ENCODE results near the gene PRDX4. TPM values are rescaled to one million over a fixed set of nuclear protein-coding genes. Genes with fewer than 3 reads are reported as not detected.
A peak's percentile ranks its signal among the peaks of the same experiment; 100 is the strongest.

The PRDX4 gene
- 126 to 142 TPM (median 135 TPM) in 3 replicates for total RNA-seq (2021)
- percentile 82 among the genes with signal in this experiment for Bru-seq, nascent RNA
- long read RNA-seq, experiment 1, transcript PRDX4-202 (7 exons, 1,005 nt), result major isoform, 386 of 405 reads
- long read RNA-seq, experiment 1, partial matches to known transcripts, result 7 of 405 reads
- long read RNA-seq, experiment 1, other reads (novel, unspliced or antisense), result 12 of 405 reads
- long read RNA-seq, experiment 2, transcript PRDX4-202 (7 exons, 1,005 nt), result major isoform, 159 of 241 reads
- long read RNA-seq, experiment 2, partial matches to known transcripts, result 24 of 241 reads
- long read RNA-seq, experiment 2, other reads (novel, unspliced or antisense), result 58 of 241 reads
- long read RNA-seq, experiment 3, transcript PRDX4-202 (7 exons, 1,005 nt), result major isoform, 749 of 770 reads
- long read RNA-seq, experiment 3, partial matches to known transcripts, result 0 of 770 reads
- long read RNA-seq, experiment 3, other reads (novel, unspliced or antisense), result 20 of 770 reads

DNA sequence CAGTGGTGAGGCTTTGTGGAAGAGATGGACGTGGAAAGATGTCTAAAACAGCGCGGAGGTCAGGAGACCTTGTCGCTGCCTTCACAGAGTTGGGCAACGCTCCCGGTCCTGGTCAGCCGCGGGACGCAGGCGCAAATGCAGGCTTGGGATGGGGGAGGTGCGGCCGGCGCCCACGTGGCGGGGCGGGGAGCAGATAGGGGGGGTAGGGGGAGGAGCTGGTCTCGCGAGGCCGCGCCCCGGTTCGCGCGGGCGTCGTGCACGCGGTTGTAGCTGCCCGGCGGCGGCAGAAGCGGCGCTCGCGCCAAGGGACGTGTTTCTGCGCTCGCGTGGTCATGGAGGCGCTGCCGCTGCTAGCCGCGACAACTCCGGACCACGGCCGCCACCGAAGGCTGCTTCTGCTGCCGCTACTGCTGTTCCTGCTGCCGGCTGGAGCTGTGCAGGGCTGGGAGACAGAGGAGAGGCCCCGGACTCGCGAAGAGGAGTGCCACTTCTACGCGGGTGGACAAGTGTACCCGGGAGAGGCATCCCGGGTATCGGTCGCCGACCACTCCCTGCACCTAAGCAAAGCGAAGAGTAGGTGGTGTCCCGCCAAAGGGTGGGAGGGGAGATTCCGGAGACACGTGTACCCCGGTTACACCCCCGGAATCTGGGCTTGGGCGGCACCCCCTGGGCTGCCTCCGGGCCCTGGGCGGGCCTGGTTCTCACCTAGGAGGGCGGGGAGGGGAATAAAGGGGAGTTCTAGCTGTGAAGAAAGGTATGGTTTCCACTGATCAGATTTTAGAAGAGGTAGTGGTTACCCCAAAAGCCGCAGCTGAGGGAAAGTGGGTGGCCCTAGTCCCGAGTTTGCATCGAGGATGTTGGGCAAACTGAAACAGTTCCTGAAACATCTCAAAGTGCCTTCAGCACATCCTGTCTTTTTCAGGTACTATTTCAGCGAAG, at the start of gene PRDX4:
PRDX4 (plus strand) TSS at position 255 of the 939 bp plus-strand sequence; CDS start at position 333, 78 bp downstream.
- H3K36me3 Mint-ChIP-seq, result peaks cover 15% of the 10 kb centered on the region
- H3K27me3 Mint-ChIP-seq (ENCODE audit: low read depth), result no peaks in the 10 kb centered on the region
- ATAC-seq (peak; percentile 85), DNase-seq (ENCODE audit: low spot score) (peak; percentile 75)
- H3K9me3 Mint-ChIP-seq, result no peaks in the 10 kb centered on the region
- TF ChIP-seq, protein P1, sequence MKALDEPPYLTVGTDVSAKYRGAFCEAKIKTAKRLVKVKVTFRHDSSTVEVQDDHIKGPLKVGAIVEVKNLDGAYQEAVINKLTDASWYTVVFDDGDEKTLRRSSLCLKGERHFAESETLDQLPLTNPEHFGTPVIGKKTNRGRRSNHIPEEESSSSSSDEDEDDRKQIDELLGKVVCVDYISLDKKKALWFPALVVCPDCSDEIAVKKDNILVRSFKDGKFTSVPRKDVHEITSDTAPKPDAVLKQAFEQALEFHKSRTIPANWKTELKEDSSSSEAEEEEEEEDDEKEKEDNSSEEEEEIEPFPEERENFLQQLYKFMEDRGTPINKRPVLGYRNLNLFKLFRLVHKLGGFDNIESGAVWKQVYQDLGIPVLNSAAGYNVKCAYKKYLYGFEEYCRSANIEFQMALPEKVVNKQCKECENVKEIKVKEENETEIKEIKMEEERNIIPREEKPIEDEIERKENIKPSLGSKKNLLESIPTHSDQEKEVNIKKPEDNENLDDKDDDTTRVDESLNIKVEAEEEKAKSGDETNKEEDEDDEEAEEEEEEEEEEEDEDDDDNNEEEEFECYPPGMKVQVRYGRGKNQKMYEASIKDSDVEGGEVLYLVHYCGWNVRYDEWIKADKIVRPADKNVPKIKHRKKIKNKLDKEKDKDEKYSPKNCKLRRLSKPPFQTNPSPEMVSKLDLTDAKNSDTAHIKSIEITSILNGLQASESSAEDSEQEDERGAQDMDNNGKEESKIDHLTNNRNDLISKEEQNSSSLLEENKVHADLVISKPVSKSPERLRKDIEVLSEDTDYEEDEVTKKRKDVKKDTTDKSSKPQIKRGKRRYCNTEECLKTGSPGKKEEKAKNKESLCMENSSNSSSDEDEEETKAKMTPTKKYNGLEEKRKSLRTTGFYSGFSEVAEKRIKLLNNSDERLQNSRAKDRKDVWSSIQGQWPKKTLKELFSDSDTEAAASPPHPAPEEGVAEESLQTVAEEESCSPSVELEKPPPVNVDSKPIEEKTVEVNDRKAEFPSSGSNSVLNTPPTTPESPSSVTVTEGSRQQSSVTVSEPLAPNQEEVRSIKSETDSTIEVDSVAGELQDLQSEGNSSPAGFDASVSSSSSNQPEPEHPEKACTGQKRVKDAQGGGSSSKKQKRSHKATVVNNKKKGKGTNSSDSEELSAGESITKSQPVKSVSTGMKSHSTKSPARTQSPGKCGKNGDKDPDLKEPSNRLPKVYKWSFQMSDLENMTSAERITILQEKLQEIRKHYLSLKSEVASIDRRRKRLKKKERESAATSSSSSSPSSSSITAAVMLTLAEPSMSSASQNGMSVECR (CRISPR knock-in tag; IDR thresholded peaks at IDR 0.05; ENCODE audit: borderline replicate concordance), result 0 out of 2 replicates have a peak, but pooled peaks have one; percentile 64
- TF ChIP-seq, protein P2, sequence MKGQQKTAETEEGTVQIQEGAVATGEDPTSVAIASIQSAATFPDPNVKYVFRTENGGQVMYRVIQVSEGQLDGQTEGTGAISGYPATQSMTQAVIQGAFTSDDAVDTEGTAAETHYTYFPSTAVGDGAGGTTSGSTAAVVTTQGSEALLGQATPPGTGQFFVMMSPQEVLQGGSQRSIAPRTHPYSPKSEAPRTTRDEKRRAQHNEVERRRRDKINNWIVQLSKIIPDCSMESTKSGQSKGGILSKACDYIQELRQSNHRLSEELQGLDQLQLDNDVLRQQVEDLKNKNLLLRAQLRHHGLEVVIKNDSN (CRISPR knock-in tag; IDR thresholded peaks at IDR 0.05), result peak; percentile 70
- TF ChIP-seq, protein P3, sequence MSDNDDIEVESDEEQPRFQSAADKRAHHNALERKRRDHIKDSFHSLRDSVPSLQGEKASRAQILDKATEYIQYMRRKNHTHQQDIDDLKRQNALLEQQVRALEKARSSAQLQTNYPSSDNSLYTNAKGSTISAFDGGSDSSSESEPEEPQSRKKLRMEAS (CRISPR knock-in tag; IDR thresholded peaks at IDR 0.05), result peak; percentile 88
- TF ChIP-seq ATF1 (CRISPR knock-in tag; IDR thresholded peaks at IDR 0.05), result peak; percentile 64; the same call in 1 of the 2 replicates
- TF ChIP-seq CREM (CRISPR knock-in tag; IDR thresholded peaks at IDR 0.05), result no peak
- 0 out of 2 replicates have a peak, but pooled peaks have one; percentile 23 for TF ChIP-seq FOXK1 (CRISPR knock-in tag; IDR thresholded peaks at IDR 0.05)
- TF ChIP-seq TP53 (CRISPR knock-in tag; IDR thresholded peaks at IDR 0.05), result no peak; the same call in 1 of the 2 replicates
- TF ChIP-seq, protein P4, sequence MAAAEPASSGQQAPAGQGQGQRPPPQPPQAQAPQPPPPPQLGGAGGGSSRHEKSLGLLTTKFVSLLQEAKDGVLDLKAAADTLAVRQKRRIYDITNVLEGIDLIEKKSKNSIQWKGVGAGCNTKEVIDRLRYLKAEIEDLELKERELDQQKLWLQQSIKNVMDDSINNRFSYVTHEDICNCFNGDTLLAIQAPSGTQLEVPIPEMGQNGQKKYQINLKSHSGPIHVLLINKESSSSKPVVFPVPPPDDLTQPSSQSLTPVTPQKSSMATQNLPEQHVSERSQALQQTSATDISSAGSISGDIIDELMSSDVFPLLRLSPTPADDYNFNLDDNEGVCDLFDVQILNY (CRISPR knock-in tag; IDR thresholded peaks at IDR 0.05), result 0 out of 2 replicates have a peak, but pooled peaks have one; percentile 59
- TF ChIP-seq, protein P5, sequence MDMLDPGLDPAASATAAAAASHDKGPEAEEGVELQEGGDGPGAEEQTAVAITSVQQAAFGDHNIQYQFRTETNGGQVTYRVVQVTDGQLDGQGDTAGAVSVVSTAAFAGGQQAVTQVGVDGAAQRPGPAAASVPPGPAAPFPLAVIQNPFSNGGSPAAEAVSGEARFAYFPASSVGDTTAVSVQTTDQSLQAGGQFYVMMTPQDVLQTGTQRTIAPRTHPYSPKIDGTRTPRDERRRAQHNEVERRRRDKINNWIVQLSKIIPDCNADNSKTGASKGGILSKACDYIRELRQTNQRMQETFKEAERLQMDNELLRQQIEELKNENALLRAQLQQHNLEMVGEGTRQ (CRISPR knock-in tag; IDR thresholded peaks at IDR 0.05), result peak; percentile 78
- 0 out of 2 replicates have a peak, but pooled peaks have one; percentile 26 for TF ChIP-seq TEAD1 (CRISPR knock-in tag; IDR thresholded peaks at IDR 0.05)
- POLR2A ChIA-PET, result no interaction called here
- CTCF ChIA-PET, result interaction anchor here (1.0 kb wide), 1 partner anchor 130 kb away, joined by 3 read pairs; no protein-coding TSS in a partner anchor
- H3K27ac Mint-ChIP-seq, result no peak within 1 kb of the TSS
- H3K4me3 Mint-ChIP-seq, result peak within 1 kb of the TSS; percentile 80
- H3K4me1 Mint-ChIP-seq, result peaks cover 20% of the 10 kb centered on the region

DNA sequence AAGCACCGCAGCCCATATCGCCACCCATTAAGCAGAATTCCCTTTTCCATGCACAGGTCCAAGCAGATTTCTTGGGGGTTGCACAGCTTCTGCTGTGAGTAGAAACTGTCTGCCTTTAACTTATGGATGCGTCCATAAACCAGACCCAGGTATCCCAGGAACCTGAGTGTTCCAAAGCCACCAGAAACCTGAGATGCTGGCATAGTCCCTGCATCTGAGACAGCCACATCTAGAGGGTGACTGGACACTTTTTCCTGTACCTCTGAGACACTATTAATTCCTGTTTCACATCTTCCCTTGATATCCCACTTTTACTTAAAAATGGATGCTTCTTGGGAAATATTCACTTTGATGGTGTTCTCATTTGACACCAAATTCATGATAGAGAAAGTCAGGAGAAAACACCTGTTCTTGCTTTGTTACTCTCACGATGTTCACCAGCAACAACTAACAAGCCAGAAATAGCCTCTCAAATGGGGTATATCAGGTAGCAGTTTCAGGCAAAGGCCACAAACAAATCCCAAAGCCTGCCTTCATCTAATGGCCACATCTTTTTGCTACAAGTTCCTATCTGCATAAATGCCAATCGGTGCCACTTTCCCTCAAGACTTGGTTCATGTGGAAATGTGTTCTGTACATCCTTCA, 45.5 kb upstream of the PRDX4 start:
- no peak overlapping the region for H3K4me3 Mint-ChIP-seq
- no peak for DNase-seq (ENCODE audit: low spot score)
- H3K27me3 Mint-ChIP-seq (ENCODE audit: low read depth), result no peaks in the 10 kb centered on the region; the same call in 1 of the 2 replicates
- no peaks in the 10 kb centered on the region for H3K9me3 Mint-ChIP-seq
- ChIA-PET CTCF (no interaction called here), POLR2A (no interaction called here)
- H3K27ac Mint-ChIP-seq, result no peak overlapping the region
- no peaks in the 10 kb centered on the region for H3K36me3 Mint-ChIP-seq
- no peak for ATAC-seq
- H3K4me1 Mint-ChIP-seq, result no peaks in the 10 kb centered on the region
- TF ChIP-seq, protein P6, sequence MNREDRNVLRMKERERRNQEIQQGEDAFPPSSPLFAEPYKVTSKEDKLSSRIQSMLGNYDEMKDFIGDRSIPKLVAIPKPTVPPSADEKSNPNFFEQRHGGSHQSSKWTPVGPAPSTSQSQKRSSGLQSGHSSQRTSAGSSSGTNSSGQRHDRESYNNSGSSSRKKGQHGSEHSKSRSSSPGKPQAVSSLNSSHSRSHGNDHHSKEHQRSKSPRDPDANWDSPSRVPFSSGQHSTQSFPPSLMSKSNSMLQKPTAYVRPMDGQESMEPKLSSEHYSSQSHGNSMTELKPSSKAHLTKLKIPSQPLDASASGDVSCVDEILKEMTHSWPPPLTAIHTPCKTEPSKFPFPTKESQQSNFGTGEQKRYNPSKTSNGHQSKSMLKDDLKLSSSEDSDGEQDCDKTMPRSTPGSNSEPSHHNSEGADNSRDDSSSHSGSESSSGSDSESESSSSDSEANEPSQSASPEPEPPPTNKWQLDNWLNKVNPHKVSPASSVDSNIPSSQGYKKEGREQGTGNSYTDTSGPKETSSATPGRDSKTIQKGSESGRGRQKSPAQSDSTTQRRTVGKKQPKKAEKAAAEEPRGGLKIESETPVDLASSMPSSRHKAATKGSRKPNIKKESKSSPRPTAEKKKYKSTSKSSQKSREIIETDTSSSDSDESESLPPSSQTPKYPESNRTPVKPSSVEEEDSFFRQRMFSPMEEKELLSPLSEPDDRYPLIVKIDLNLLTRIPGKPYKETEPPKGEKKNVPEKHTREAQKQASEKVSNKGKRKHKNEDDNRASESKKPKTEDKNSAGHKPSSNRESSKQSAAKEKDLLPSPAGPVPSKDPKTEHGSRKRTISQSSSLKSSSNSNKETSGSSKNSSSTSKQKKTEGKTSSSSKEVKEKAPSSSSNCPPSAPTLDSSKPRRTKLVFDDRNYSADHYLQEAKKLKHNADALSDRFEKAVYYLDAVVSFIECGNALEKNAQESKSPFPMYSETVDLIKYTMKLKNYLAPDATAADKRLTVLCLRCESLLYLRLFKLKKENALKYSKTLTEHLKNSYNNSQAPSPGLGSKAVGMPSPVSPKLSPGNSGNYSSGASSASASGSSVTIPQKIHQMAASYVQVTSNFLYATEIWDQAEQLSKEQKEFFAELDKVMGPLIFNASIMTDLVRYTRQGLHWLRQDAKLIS (CRISPR knock-in tag; IDR thresholded peaks at IDR 0.05; ENCODE audit: borderline replicate concordance), result no peak
- TF ChIP-seq, protein P7, sequence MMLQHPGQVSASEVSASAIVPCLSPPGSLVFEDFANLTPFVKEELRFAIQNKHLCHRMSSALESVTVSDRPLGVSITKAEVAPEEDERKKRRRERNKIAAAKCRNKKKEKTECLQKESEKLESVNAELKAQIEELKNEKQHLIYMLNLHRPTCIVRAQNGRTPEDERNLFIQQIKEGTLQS (CRISPR knock-in tag; conservative IDR thresholded peaks at IDR 0.05), result no peak

Measured in WTC11 (cell line).